Measurements from ENCODE around the gene PKD1L1. TPM values are rescaled to one million over a fixed set of nuclear protein-coding genes. Genes with fewer than 3 reads are reported as not detected.

Gene PKD1L1
- total and polyA plus RNA-seq, 4 donors, result 0.52 to 1.2 TPM; not detected in 2

- H3K27ac ChIP-seq (ENCODE audit: low read depth in 1 of 2, low read length in 2 of 2), result no peak overlapping the region
- no peaks in the 10 kb centered on the region for H3K27me3 ChIP-seq (ENCODE audit: control insufficient read depth in 1 of 2, insufficient read depth in 2 of 2, low read length in 1 of 2)
- no peaks in the 10 kb centered on the region for H3K36me3 ChIP-seq (ENCODE audit: control insufficient read depth in 1 of 2, insufficient read depth in 2 of 2, low read length in 1 of 2)
- DNase-seq, result no peak
- no peaks in the 10 kb centered on the region for H3K4me1 ChIP-seq (ENCODE audit: control insufficient read depth in 1 of 2, insufficient read depth in 2 of 2, low read length in 2 of 2)
- 82 to 86% methylated on average over 3 of the region's 3 CpGs for WGBS, 2 donors
- peaks cover 2% of the 10 kb centered on the region for H3K9me3 ChIP-seq (ENCODE audit: control insufficient read depth, low read length)
- no peak overlapping the region for H3K4me3 ChIP-seq (ENCODE audit: low read length in 2 of 2)
- no peak for ATAC-seq (ENCODE audit: low FRiP score)
- intact Hi-C loops (cut with DNase I), result no loop called here
Measured at GRCh38 chr7:47867286-47867685, 81.0 kb downstream of the PKD1L1 start.

GRCh38 chr7:47866120-47866519, 82.1 kb downstream of the PKD1L1 start:
- ATAC-seq (ENCODE audit: low FRiP score) (no peak), DNase-seq (no peak)
- Histone ChIP-seq H3K4me3 (ENCODE audit: low read length in 2 of 2) (no peak overlapping the region), H3K27ac (ENCODE audit: low read depth in 1 of 2, low read length in 2 of 2) (no peak overlapping the region), H3K27me3 (ENCODE audit: control insufficient read depth in 1 of 2, insufficient read depth in 2 of 2, low read length in 1 of 2) (no peaks in the 10 kb centered on the region), H3K4me1 (ENCODE audit: control insufficient read depth in 1 of 2, insufficient read depth in 2 of 2, low read length in 2 of 2) (no peaks in the 10 kb centered on the region), H3K36me3 (ENCODE audit: control insufficient read depth in 1 of 2, insufficient read depth in 2 of 2, low read length in 1 of 2) (no peaks in the 10 kb centered on the region), H3K9me3 (ENCODE audit: control insufficient read depth, low read length) (peaks cover 2% of the 10 kb centered on the region)
- intact Hi-C loops (cut with DNase I), result no loop called here
- 74 to 75% methylated on average over 3 of the region's 3 CpGs for WGBS, 2 donors

GRCh38 chr7:47852330-47853245, 95.7 kb downstream of the PKD1L1 start:
- Histone ChIP-seq H3K27ac (ENCODE audit: low read depth in 1 of 2, low read length in 2 of 2) (no peak overlapping the region), H3K36me3 (ENCODE audit: control insufficient read depth in 1 of 2, insufficient read depth in 2 of 2, low read length in 1 of 2) (no peaks in the 10 kb centered on the region), H3K9me3 (ENCODE audit: control insufficient read depth, low read length) (no peaks in the 10 kb centered on the region), H3K4me1 (ENCODE audit: control insufficient read depth in 1 of 2, insufficient read depth in 2 of 2, low read length in 2 of 2) (no peaks in the 10 kb centered on the region), H3K4me3 (ENCODE audit: low read length in 2 of 2) (no peak overlapping the region), H3K27me3 (ENCODE audit: control insufficient read depth in 1 of 2, insufficient read depth in 2 of 2, low read length in 1 of 2) (no peaks in the 10 kb centered on the region)
- DNase-seq (no peak), ATAC-seq (ENCODE audit: low FRiP score) (no peak)
- intact Hi-C loops (cut with DNase I), result no loop called here
- 94 to 95% methylated on average over 9 of the region's 9 CpGs for WGBS, 2 donors

GRCh38 chr7:47847207-47847606, 101.1 kb downstream of the PKD1L1 start:
- H3K4me3 ChIP-seq (ENCODE audit: low read length in 2 of 2), result no peak overlapping the region
- intact Hi-C loops (cut with DNase I), result no loop called here
- no peak overlapping the region for H3K27ac ChIP-seq (ENCODE audit: low read depth in 1 of 2, low read length in 2 of 2)
- no peaks in the 10 kb centered on the region for H3K36me3 ChIP-seq (ENCODE audit: control insufficient read depth in 1 of 2, insufficient read depth in 2 of 2, low read length in 1 of 2)
- H3K27me3 ChIP-seq (ENCODE audit: control insufficient read depth in 1 of 2, insufficient read depth in 2 of 2, low read length in 1 of 2), result no peaks in the 10 kb centered on the region
- H3K4me1 ChIP-seq (ENCODE audit: control insufficient read depth in 1 of 2, insufficient read depth in 2 of 2, low read length in 2 of 2), result no peaks in the 10 kb centered on the region
- no peak for ATAC-seq (ENCODE audit: low FRiP score)
- no peak for DNase-seq
- no peaks in the 10 kb centered on the region for H3K9me3 ChIP-seq (ENCODE audit: control insufficient read depth, low read length)
- 80 to 87% methylated on average over 5 of the region's 5 CpGs for WGBS, 2 donors

- Histone ChIP-seq H3K27me3 (ENCODE audit: control insufficient read depth in 1 of 2, insufficient read depth in 2 of 2, low read length in 1 of 2) (no peaks in the 10 kb centered on the region), H3K36me3 (ENCODE audit: control insufficient read depth in 1 of 2, insufficient read depth in 2 of 2, low read length in 1 of 2) (no peaks in the 10 kb centered on the region), H3K27ac (ENCODE audit: low read depth in 1 of 2, low read length in 2 of 2) (no peak overlapping the region), H3K4me1 (ENCODE audit: control insufficient read depth in 1 of 2, insufficient read depth in 2 of 2, low read length in 2 of 2) (no peaks in the 10 kb centered on the region), H3K9me3 (ENCODE audit: control insufficient read depth, low read length) (no peaks in the 10 kb centered on the region), H3K4me3 (ENCODE audit: low read length in 2 of 2) (no peak overlapping the region)
- ATAC-seq (ENCODE audit: low FRiP score) (no peak), DNase-seq (no peak)
- intact Hi-C loops (cut with DNase I), result no loop called here
- 76 to 77% methylated on average over 7 of the region's 7 CpGs for WGBS, 2 donors
Measured at GRCh38 chr7:47846138-47846836, 102.0 kb downstream of the PKD1L1 start.

GRCh38 chr7:47844311-47844710, 104.0 kb downstream of the PKD1L1 start:
- intact Hi-C loops (cut with DNase I), result no loop called here
- no peak for ATAC-seq (ENCODE audit: low FRiP score)
- no peaks in the 10 kb centered on the region for H3K9me3 ChIP-seq (ENCODE audit: control insufficient read depth, low read length)
- H3K27me3 ChIP-seq (ENCODE audit: control insufficient read depth in 1 of 2, insufficient read depth in 2 of 2, low read length in 1 of 2), result no peaks in the 10 kb centered on the region
- DNase-seq, result no peak
- H3K4me1 ChIP-seq (ENCODE audit: control insufficient read depth in 1 of 2, insufficient read depth in 2 of 2, low read length in 2 of 2), result no peaks in the 10 kb centered on the region
- no peak overlapping the region for H3K27ac ChIP-seq (ENCODE audit: low read depth in 1 of 2, low read length in 2 of 2)
- no peak overlapping the region for H3K4me3 ChIP-seq (ENCODE audit: low read length in 2 of 2)
- no peaks in the 10 kb centered on the region for H3K36me3 ChIP-seq (ENCODE audit: control insufficient read depth in 1 of 2, insufficient read depth in 2 of 2, low read length in 1 of 2)

GRCh38 chr7:47843291-47843690, 105.0 kb downstream of the PKD1L1 start:
- intact Hi-C loops (cut with DNase I), result no loop called here
- H3K4me1 ChIP-seq (ENCODE audit: control insufficient read depth in 1 of 2, insufficient read depth in 2 of 2, low read length in 2 of 2), result no peaks in the 10 kb centered on the region
- no peak for ATAC-seq (ENCODE audit: low FRiP score)

GRCh38 chr7:47839381-47839780, 108.9 kb downstream of the PKD1L1 start:
- Histone ChIP-seq H3K4me1 (ENCODE audit: control insufficient read depth in 1 of 2, insufficient read depth in 2 of 2, low read length in 2 of 2) (no peaks in the 10 kb centered on the region), H3K4me3 (ENCODE audit: low read length in 2 of 2) (no peak overlapping the region), H3K27ac (ENCODE audit: low read depth in 1 of 2, low read length in 2 of 2) (no peak overlapping the region), H3K9me3 (ENCODE audit: control insufficient read depth, low read length) (no peaks in the 10 kb centered on the region), H3K36me3 (ENCODE audit: control insufficient read depth in 1 of 2, insufficient read depth in 2 of 2, low read length in 1 of 2) (no peaks in the 10 kb centered on the region), H3K27me3 (ENCODE audit: control insufficient read depth in 1 of 2, insufficient read depth in 2 of 2, low read length in 1 of 2) (no peaks in the 10 kb centered on the region)
- intact Hi-C loops (cut with DNase I), result no loop called here
- ATAC-seq (ENCODE audit: low FRiP score) (no peak), DNase-seq (no peak)
- WGBS, 2 donors, result 92 to 98% methylated on average over 15 to 16 of the region's 16 CpGs

More at GRCh38 chr7:47843291-47843690, 105.0 kb downstream of the PKD1L1 start:
- Histone ChIP-seq H3K27ac (ENCODE audit: low read depth in 1 of 2, low read length in 2 of 2) (no peak overlapping the region), H3K4me3 (ENCODE audit: low read length in 2 of 2) (no peak overlapping the region), H3K9me3 (ENCODE audit: control insufficient read depth, low read length) (no peaks in the 10 kb centered on the region), H3K27me3 (ENCODE audit: control insufficient read depth in 1 of 2, insufficient read depth in 2 of 2, low read length in 1 of 2) (no peaks in the 10 kb centered on the region), H3K36me3 (ENCODE audit: control insufficient read depth in 1 of 2, insufficient read depth in 2 of 2, low read length in 1 of 2) (no peaks in the 10 kb centered on the region)
- 94 to 100% methylated on average over 2 of the region's 2 CpGs for WGBS, 2 donors
- no peak for DNase-seq

GRCh38 chr7:47837826-47838225, 110.4 kb downstream of the PKD1L1 start:
- Histone ChIP-seq H3K4me1 (ENCODE audit: control insufficient read depth in 1 of 2, insufficient read depth in 2 of 2, low read length in 2 of 2) (no peaks in the 10 kb centered on the region), H3K27me3 (ENCODE audit: control insufficient read depth in 1 of 2, insufficient read depth in 2 of 2, low read length in 1 of 2) (no peaks in the 10 kb centered on the region), H3K27ac (ENCODE audit: low read depth in 1 of 2, low read length in 2 of 2) (no peak overlapping the region), H3K4me3 (ENCODE audit: low read length in 2 of 2) (no peak overlapping the region), H3K9me3 (ENCODE audit: control insufficient read depth, low read length) (no peaks in the 10 kb centered on the region), H3K36me3 (ENCODE audit: control insufficient read depth in 1 of 2, insufficient read depth in 2 of 2, low read length in 1 of 2) (no peaks in the 10 kb centered on the region)
- intact Hi-C loops (cut with DNase I), result no loop called here
- ATAC-seq (ENCODE audit: low FRiP score) (no peak), DNase-seq (no peak)
- WGBS, 2 donors, result 95 to 97% methylated on average over 8 of the region's 8 CpGs
